HG02623 (cell line): Measurements from ENCODE around the gene FARP1.
"Not testable (repeated sequence)": the region's sequence is repeated elsewhere in the genome, so short reads cannot be mapped to it uniquely, and the experiment has no call there.

Experiments
- ATAC-seq: cut with Tn5 transposase; IDR thresholded peaks from one replicate; pipeline ENCODE4 v1.9.1; 2021; ENCODE audit warnings: moderate library complexity; ENCODE audit not compliant: unreplicated experiment

Gene FARP1

GRCh38 chr13:98224557-98224956 lies 81.7 kb downstream of the FARP1 start:
- ATAC-seq, result no peak

DNA sequence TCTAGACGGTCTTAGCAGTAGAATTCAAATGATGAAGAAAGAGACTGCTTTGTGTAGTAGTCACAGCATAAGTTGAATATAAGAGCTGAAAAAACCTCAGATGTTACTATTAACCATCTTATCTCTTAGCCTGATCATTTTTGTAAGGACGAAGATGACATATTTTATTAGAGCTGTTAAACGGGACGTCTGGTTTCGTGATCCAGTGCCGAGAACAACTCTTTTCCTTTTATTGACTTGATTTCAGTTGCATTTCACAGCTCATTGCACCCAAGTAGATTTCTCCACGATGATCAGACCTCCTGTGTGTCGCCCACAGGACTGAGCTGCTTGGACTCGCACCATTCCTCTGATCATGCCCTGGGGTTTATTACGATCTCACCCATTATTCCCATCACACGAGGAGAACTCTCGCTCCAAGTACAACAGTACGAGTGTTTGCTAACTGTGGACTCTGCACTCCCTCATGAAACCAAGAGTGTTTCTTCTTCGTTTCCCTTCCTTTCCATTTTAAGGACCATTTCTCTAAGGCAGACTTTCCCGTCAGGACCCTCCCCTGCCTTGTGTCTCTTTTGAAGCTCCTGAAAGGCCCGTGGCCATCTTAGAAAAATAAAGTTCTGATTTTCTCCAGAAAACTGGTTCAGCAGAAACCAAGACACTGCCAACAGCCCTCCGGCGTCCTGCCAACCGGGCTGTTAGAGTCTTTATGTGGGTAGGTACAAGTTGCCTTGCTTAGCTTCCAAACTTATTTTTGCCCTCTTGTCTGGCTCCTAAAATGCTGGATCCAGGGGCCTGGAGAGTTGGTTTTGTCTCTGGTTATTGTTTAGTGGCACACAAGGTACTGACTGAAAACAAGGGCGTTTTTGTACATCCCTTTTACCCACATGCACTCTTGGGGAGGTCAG lies 82.4 kb downstream of the FARP1 start:
- no peak for ATAC-seq

DNA sequence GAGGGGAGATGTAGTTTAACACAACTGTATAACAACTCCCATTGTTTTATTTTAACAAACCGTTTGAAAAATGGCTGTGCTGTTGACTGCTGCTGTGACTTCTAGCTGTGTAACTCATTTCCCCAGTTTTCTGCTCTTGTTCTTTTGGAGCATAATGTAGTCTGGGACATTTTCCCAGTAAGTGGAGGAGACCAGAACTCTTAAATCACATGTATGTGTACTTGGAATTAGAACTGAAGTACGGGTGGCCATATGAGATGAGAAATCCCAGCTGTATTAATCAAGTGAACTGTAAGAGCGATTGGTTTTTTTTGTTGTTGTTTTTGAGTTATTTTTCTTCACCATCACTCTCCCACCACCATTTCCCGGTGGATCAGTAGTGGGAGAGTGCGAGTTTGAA lies 83.6 kb downstream of the FARP1 start:
- ATAC-seq, result no peak

GRCh38 chr13:98228661-98229341 lies 85.9 kb downstream of the FARP1 start:
- ATAC-seq, result no peak

- ATAC-seq, result not testable (repeated sequence)
These were observed 87.9 kb downstream of the FARP1 start for GRCh38 chr13:98230762-98231161.

DNA sequence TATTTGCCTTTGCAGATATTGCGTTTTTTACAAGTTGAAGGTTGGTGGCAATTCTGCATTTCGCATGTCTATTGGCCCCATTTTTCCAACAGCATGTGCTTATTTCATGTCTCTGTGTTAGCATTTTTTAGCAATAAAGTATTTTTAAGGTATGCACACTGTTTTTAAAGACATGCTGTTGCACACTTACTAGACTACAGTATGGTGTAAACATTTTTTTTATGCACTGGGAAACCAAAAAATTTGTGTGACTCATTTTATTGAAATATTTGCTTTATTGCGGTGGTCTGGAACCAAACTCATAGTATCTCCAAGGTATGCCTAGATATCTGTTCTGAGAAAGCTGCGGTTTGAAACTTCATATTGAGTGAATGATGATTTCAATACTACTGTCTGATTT lies 89.6 kb downstream of the FARP1 start:
- no peak for ATAC-seq

GRCh38 chr13:98233127-98233526 lies 90.2 kb downstream of the FARP1 start:
- no peak for ATAC-seq

GRCh38 chr13:98234348-98234747 lies 91.5 kb downstream of the FARP1 start:
- ATAC-seq, result no peak

DNA sequence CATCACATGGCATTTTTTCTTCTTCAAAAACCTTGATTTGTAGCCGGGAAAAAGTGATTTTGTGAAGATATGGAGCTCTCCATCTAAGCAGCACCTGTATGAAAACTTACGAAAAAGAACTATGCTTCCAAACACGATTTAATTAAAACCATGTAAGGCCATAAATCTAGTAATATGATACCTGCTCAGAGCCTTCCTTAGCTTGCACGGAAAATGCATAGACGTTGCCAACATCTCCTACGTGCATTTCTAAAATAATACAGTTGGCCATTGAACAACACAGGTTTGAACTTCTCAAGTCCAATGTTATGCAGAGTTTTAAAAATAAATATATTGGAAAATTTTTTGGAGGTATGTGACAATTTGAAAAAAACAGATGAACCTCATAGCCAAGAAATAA lies 93.3 kb downstream of the FARP1 start:
- no peak for ATAC-seq

GRCh38 chr13:98237331-98237730 lies 94.4 kb downstream of the FARP1 start:
- no peak for ATAC-seq

- no peak for ATAC-seq
These were observed 96.5 kb downstream of the FARP1 start for GRCh38 chr13:98239162-98240076.

GRCh38 chr13:98240135-98240534 lies 97.2 kb downstream of the FARP1 start:
- ATAC-seq, result no peak

DNA sequence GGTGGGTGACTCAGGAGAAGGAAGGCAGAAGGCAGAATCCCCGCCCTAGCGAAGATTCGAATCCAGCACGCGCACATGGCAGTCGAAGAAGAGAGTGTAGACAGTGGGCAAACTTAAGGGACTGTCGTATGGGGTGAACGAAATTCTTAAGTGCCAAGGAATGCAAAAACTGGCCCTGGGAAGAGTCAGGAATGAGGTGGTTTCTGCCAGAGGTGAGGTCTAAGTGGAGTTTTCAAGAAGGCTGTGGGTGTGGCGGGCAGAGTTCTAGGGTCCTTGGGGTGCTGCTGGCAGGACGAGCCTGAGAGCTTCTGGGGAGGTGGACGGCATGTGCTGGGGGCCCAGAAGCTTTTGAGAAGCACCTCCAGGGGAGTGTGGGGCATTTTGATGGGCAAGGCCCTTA lies 98.1 kb downstream of the FARP1 start:
- ATAC-seq, result no peak

DNA sequence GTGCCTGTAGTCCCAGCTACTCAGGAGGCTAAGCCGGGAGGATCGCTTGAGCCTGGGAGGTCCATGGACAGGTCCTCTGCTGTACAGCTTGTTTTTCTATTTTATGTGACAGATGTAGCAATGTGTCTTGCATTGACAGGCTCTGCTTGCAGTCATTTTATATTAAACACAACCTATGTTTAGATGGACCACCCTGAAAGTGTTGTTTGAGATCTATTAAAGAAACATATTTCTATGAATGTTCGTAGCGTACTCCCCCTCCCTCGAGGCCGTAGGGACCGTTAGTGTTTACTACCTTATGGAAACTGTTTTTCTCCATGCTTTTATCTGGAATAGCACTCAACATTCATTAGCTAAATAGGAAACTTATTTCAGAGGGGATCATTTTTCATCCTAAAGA lies 99.1 kb downstream of the FARP1 start:
- no peak for ATAC-seq

DNA sequence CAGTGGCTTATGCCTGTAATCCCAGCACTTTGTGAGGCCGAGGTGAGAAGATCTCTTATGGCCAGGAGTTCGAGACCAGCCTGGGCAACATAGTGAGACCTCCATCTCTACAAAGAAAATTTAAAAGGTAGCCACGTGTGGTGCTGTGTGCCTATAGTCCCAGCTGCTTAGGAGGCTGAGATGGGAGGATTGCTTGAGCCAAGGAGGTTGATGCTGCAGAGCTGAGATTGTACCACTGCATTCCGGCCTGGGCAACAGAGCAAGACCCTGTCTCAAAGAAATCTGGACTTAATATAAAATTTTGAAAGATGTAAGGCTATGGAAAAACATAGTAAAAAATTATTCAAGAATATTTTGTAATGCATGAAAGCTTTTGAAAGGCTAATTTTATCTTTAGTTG lies 99.5 kb downstream of the FARP1 start:
- no peak for ATAC-seq

DNA sequence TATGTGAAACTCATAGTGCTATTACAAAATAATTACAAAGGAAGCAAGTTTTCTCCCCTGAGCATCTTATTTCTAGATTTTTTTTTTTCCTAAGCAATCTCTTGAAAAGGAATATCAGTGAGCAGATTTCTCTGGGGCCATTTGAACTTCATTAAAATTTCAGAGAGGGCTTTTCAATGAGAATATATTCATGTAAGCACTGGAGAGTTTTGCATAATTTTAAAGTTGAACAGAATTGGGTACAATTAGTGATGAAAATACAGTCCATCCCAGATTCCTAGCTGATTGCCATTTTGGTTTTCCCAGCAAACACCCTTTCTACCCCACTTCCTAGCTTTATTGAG lies 101.0 kb downstream of the FARP1 start:
- no peak for ATAC-seq

DNA sequence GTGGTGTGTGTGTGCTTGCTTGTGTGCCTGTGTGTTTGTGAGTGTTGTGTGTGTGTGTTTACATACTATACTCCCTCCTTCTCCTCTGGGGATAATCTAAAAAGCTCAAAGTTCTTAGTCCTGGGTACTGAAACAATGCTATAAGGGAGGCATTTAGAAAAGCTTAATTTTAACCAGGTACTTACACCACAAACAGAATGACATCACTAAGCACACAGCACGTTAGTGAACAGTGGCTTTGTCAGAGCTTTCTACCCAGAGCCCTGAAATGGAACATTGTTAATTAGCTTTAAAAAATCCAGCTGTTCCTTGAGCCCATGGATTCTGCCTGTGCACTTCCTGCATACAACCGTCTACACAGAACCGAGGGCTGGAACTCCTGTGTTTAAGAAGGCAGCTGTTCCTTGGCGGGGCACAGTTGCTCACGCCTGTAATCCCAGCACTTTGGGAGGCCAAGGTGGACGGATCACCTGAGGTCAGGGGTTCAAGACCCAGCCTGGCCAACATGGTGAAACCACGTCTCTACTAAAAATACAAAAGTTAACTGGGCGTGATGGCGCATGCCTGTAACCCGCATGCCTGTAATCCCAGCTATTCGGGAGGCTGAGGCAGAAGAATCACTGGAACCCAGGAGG lies 103.8 kb downstream of the FARP1 start:
- ATAC-seq, result no peak

DNA sequence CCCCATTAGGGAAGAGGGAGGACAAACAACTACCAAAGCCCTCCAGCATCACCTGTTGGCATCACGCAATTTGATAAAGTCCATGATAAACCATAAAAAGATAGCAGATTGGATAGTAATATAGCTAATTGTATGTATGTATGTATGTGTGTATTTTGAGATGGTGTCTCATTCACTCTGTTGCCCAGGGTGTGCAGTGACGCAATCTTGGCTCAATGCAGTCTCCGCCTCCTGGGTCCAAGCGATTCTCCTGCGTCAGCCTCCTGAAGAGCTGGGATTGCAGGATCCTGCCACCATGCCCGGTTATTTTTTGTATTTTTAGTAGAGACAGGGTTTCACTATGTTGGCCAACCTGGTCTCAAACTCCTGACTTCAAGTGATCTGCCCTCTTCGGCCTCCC lies 108.8 kb downstream of the FARP1 start:
- no peak for ATAC-seq

DNA sequence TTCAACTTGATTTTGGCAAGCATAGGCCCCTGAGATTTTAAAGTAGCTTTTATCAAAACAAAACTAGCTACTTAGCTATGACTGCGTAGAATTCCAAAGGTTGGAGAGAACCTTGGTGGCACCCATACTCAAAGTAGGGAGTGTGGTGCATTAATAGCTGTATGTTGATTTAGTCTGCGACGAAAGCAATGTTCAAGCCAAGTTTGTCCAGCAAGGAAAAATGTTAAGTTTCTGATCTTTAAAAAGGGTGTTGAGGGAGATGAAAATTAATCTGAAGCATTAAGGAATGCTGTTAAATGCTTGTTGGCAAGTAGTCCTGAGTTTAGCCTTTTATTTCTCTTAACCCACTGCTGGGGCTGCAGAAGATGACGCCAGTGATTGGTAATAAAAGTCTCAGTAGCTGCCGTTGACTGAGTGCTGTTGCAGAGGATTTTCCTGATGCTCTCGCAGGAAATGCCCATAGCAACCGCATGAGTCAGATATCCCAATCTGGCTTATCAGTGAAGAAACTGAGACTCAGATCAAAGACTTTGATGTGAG lies 110.1 kb downstream of the FARP1 start:
- ATAC-seq, result no peak

- ATAC-seq, result no peak
These were observed 110.6 kb downstream of the FARP1 start for GRCh38 chr13:98253526-98253925.

DNA sequence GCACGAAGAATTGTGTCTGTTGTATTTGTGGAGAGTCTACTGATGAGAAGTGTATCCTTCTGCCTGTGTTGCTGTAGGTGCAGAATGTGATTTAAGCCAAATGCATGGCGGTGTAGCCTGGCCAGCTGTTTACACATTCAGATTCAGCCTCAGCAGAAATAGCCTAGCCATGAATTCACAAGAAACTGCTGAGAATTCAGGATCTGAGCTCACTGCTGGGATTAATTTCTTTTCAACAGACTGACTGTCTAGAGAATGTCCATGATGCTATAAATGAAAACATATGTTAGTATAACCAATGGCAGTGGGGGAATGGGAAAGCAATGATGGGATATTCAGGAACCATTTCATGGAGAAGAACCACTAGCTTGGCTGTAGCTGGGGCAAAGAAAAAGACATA lies 111.6 kb downstream of the FARP1 start:
- ATAC-seq, result no peak
